GM19463 (cell line): Measurements from ENCODE around the gene KLHL10.
"Not testable (repeated sequence)": the region's sequence is repeated elsewhere in the genome, so short reads cannot be mapped to it uniquely, and the experiment has no call there.

Experiments
- ATAC-seq: cut with Tn5 transposase; IDR thresholded peaks from one replicate; pipeline ENCODE4 v1.9.1; 2021; ENCODE audit warnings: mild to moderate bottlenecking, moderate library complexity; ENCODE audit not compliant: unreplicated experiment

Gene KLHL10

GRCh38 chr17:41813152-41813680, 24.4 kb upstream of the KLHL10 start:
- ATAC-seq = no peak

- ATAC-seq = no peak
Measured at GRCh38 chr17:41813699-41814124, 23.9 kb upstream of the KLHL10 start.

GRCh38 chr17:41814195-41814594, 23.4 kb upstream of the KLHL10 start:
- no peak for ATAC-seq

- ATAC-seq = no peak
Measured at GRCh38 chr17:41816637-41817320, 20.8 kb upstream of the KLHL10 start.

GRCh38 chr17:41818024-41818423, 19.6 kb upstream of the KLHL10 start:
- ATAC-seq = no peak

- ATAC-seq = no peak
Measured at GRCh38 chr17:41821776-41822175, 15.8 kb upstream of the KLHL10 start.

GRCh38 chr17:41822216-41823140, 15.1 kb upstream of the KLHL10 start:
- no peak for ATAC-seq

- ATAC-seq = no peak
Measured at GRCh38 chr17:41823141-41823524, 14.5 kb upstream of the KLHL10 start.

GRCh38 chr17:41823580-41823979, 14.0 kb upstream of the KLHL10 start:
- no peak for ATAC-seq

GRCh38 chr17:41824086-41824485, 13.5 kb upstream of the KLHL10 start:
- ATAC-seq = no peak

- ATAC-seq = no peak
Measured at GRCh38 chr17:41825175-41825845, 12.3 kb upstream of the KLHL10 start.

- not testable (repeated sequence) for ATAC-seq
Measured at GRCh38 chr17:41829961-41830360, 7.7 kb upstream of the KLHL10 start.

- ATAC-seq = no peak
Measured at GRCh38 chr17:41835214-41835799, 2.3 kb upstream of the KLHL10 start.

GRCh38 chr17:41835800-41836549, 1.6 kb upstream of the KLHL10 start, which contains the start of gene NT5C3B:
Gene NT5C3B, minus strand, starts transcription at chr17:41836232. Its CDS starts 39 bp downstream, at chr17:41836193.
- no peak for ATAC-seq

- ATAC-seq = no peak
Measured at GRCh38 chr17:41836550-41837196, 952 bp upstream of the KLHL10 start.

- not testable (repeated sequence) for ATAC-seq
Measured at GRCh38 chr17:41839448-41839847, 1.8 kb downstream of the KLHL10 start.

- ATAC-seq = not testable (repeated sequence)
Measured at GRCh38 chr17:41840781-41841180, 3.2 kb downstream of the KLHL10 start.

- no peak for ATAC-seq
Measured at GRCh38 chr17:41844971-41845370, 7.3 kb downstream of the KLHL10 start.

GRCh38 chr17:41848788-41849187, 11.2 kb downstream of the KLHL10 start:
- no peak for ATAC-seq
